OCI-LY3 (cell line): ENCODE results near the gene SLC37A2.

Experiments
- EZH2phosphoT487 ChIP-seq: fragments of 200-600 bp; shearing (Covaris generic); IDR thresholded peaks from 2 replicates; pipeline ENCODE4 v1.6.1; 2018; ENCODE audit warnings: antibody characterized with exemption, mixed run types, low read depth
- TF ChIP-seq, protein P1 (sequence below): fragments of 200-600, 300-600 bp; sonication (generic); IDR thresholded peaks from 2 replicates; pipeline ENCODE4 v1.5.1; 2014; ENCODE audit warnings: antibody characterized with exemption, low read length, low read depth

DNA sequence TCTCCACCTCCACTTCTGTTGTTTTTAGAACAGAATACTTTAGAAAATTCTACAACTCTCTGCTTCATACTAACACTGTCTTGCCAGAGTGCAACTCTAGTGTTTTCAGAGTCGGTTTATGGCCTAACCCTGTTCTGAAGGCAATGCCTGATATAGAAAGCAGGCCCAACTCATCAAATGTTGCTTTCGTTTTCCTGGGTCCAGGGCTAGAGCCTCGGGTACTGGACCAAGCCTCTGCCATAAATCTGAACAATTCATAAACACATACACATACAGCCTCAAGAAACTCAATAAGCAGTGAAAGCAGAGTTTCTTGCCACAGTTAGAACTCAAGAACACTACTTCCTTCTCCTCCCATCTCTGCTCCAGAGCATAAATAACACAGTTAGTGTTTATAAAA lies 38.5 kb downstream of the SLC37A2 start:
- TF ChIP-seq, protein P1, sequence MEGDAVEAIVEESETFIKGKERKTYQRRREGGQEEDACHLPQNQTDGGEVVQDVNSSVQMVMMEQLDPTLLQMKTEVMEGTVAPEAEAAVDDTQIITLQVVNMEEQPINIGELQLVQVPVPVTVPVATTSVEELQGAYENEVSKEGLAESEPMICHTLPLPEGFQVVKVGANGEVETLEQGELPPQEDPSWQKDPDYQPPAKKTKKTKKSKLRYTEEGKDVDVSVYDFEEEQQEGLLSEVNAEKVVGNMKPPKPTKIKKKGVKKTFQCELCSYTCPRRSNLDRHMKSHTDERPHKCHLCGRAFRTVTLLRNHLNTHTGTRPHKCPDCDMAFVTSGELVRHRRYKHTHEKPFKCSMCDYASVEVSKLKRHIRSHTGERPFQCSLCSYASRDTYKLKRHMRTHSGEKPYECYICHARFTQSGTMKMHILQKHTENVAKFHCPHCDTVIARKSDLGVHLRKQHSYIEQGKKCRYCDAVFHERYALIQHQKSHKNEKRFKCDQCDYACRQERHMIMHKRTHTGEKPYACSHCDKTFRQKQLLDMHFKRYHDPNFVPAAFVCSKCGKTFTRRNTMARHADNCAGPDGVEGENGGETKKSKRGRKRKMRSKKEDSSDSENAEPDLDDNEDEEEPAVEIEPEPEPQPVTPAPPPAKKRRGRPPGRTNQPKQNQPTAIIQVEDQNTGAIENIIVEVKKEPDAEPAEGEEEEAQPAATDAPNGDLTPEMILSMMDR: no peak
- no peak for TF ChIP-seq EZH2phosphoT487
